Sigmoid colon (tissue), 7 donors: Measurements from ENCODE around the gene PIRT. TPM values are rescaled to one million over a fixed set of nuclear protein-coding genes. Genes with fewer than 3 reads are reported as not detected.

ENCODE experiments used
- DNase-seq: peaks from one replicate; pipeline ENCODE4 v3.0.0-alpha.2; 2019
- H3K27ac ChIP-seq, 4 donors: fragments of 200-600 bp; sonication (generic); one replicate each; pipeline ENCODE4 v1.5.1; 2016 to 2019; ENCODE audit warnings: mild to moderate bottlenecking in 1 of 4
- H3K27me3 ChIP-seq, 3 donors: fragments of 200-600 bp; sonication (generic); one replicate each; pipeline ENCODE4 v1.5.1; 2019; ENCODE audit warnings: mild to moderate bottlenecking in 1 of 3
- H3K36me3 ChIP-seq, 4 donors: fragments of 200-600 bp; sonication (generic); one replicate each; pipeline ENCODE4 v1.5.1; 2016 to 2019
- H3K4me1 ChIP-seq, 4 donors: fragments of 200-600 bp; sonication (generic); one replicate each; pipeline ENCODE4 v1.5.1; 2017 to 2019
- H3K4me3 ChIP-seq, 4 donors: fragments of 200-600 bp; sonication (generic); one replicate each; pipeline ENCODE4 v1.5.1; 2017 to 2019; ENCODE audit warnings: mild to moderate bottlenecking in 2 of 4, moderate library complexity in 1 of 4
- H3K9me3 ChIP-seq, 4 donors: fragments of 200-600 bp in 3 of 4; sonication (generic) in 3 of 4; one replicate each; pipeline versions ENCODE4 v1.5.1 to v1.6.1; 2013 to 2019
- EP300 ChIP-seq, 4 donors: sonication (generic); formaldehyde crosslinking; IDR thresholded peaks; one replicate each; pipeline ENCODE4 v1.6.1; 2017; ENCODE audit warnings: antibody characterized with exemption in 4 of 4
- POLR2A ChIP-seq, 2 donors: fragments of 450-650 bp; IDR thresholded peaks; one replicate each; pipeline ENCODE4 v1.6.1; 2016; ENCODE audit warnings: antibody characterized with exemption in 2 of 2, mild to moderate bottlenecking in 2 of 2, moderate library complexity in 2 of 2
- POLR2AphosphoS5 ChIP-seq, 4 donors: sonication (generic); formaldehyde crosslinking; IDR thresholded peaks; one replicate each; pipeline ENCODE4 v1.6.1; 2017; ENCODE audit warnings: antibody characterized with exemption in 4 of 4
- WGBS, 2 donors: extraction: QIAGEN DNeasy Blood & Tissue Kit; methylation state at CpG; one replicate each; pipeline ENCODE4 v1.1.7; 2013; 5-methylcytosine and 5-hydroxymethylcytosine counted together
- intact Hi-C: fragments of 100-400 bp; cut with DNase I; formaldehyde crosslinking; loops from one replicate; pipeline ENCODE4 v1.15.1; 2023
- polyA plus RNA-seq, 3 donors: library from polyadenylated mRNA; stranded (reverse); fragments of 200-250 nt; gene quantifications; one replicate each; pipeline ENCODE4 v1.2.3, GENCODE V29; 2013
- total RNA-seq, 4 donors: library from RNA; depleted of rRNA; stranded (reverse); fragments of >200 nt; gene quantifications; one replicate each; pipeline ENCODE4 v1.1.0, GENCODE V29; 2016
- TF ChIP-seq, protein P1 (sequence below), 4 experiments: fragments of 450-650 bp in 3 of 4; fragments of 200-600 bp in 1 of 4; IDR thresholded peaks; one replicate each; pipeline ENCODE4 v1.5.1; 2016 to 2019; ENCODE audit warnings: antibody characterized with exemption in 4 of 4, mild to moderate bottlenecking in 3 of 4, moderate library complexity in 2 of 4
- donor health status: healthy with polysubstance abuse.
- donor health status: Bipolar disorder and iron deficiency.
- donor health status: healthy.

The PIRT gene
- total and polyA plus RNA-seq, 7 donors: 0.46 to 10.3 (median 3.6) TPM

GRCh38 chr17:10805911-10806310 lies 32.0 kb downstream of the PIRT start:
- intact Hi-C loops: no loop called here
- no peaks in the 10 kb centered on the region for H3K36me3 ChIP-seq
- TF ChIP-seq POLR2AphosphoS5 (IDR thresholded peaks at IDR 0.05) (no peak), EP300 (IDR thresholded peaks at IDR 0.05) (no peak), POLR2A (IDR thresholded peaks at IDR 0.05) (no peak)
- TF ChIP-seq, protein P1, sequence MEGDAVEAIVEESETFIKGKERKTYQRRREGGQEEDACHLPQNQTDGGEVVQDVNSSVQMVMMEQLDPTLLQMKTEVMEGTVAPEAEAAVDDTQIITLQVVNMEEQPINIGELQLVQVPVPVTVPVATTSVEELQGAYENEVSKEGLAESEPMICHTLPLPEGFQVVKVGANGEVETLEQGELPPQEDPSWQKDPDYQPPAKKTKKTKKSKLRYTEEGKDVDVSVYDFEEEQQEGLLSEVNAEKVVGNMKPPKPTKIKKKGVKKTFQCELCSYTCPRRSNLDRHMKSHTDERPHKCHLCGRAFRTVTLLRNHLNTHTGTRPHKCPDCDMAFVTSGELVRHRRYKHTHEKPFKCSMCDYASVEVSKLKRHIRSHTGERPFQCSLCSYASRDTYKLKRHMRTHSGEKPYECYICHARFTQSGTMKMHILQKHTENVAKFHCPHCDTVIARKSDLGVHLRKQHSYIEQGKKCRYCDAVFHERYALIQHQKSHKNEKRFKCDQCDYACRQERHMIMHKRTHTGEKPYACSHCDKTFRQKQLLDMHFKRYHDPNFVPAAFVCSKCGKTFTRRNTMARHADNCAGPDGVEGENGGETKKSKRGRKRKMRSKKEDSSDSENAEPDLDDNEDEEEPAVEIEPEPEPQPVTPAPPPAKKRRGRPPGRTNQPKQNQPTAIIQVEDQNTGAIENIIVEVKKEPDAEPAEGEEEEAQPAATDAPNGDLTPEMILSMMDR (IDR thresholded peaks at IDR 0.05): no peak
- H3K9me3 ChIP-seq: no peaks in the 10 kb centered on the region
- 63 to 82% methylated on average over 6 of the region's 6 CpGs for WGBS, 2 donors
- H3K4me3 ChIP-seq: no peak overlapping the region
- no peaks in the 10 kb centered on the region for H3K27me3 ChIP-seq
- H3K27ac ChIP-seq: no peak overlapping the region
- no peak for DNase-seq
- H3K4me1 ChIP-seq: no peaks in the 10 kb centered on the region

GRCh38 chr17:10804546-10804945 lies 33.3 kb downstream of the PIRT start:
- intact Hi-C loops: no loop called here
- H3K9me3 ChIP-seq: no peaks in the 10 kb centered on the region
- no peaks in the 10 kb centered on the region for H3K27me3 ChIP-seq
- TF ChIP-seq POLR2A (IDR thresholded peaks at IDR 0.05): no peak
- TF ChIP-seq EP300 (IDR thresholded peaks at IDR 0.05): no peak
- TF ChIP-seq POLR2AphosphoS5 (IDR thresholded peaks at IDR 0.05): no peak
- no peaks in the 10 kb centered on the region for H3K4me1 ChIP-seq
- no peak overlapping the region for H3K4me3 ChIP-seq
- 47 to 79% methylated on average over 7 of the region's 7 CpGs for WGBS, 2 donors
- no peak overlapping the region for H3K27ac ChIP-seq
- no peak for DNase-seq
- H3K36me3 ChIP-seq: no peaks in the 10 kb centered on the region

DNA sequence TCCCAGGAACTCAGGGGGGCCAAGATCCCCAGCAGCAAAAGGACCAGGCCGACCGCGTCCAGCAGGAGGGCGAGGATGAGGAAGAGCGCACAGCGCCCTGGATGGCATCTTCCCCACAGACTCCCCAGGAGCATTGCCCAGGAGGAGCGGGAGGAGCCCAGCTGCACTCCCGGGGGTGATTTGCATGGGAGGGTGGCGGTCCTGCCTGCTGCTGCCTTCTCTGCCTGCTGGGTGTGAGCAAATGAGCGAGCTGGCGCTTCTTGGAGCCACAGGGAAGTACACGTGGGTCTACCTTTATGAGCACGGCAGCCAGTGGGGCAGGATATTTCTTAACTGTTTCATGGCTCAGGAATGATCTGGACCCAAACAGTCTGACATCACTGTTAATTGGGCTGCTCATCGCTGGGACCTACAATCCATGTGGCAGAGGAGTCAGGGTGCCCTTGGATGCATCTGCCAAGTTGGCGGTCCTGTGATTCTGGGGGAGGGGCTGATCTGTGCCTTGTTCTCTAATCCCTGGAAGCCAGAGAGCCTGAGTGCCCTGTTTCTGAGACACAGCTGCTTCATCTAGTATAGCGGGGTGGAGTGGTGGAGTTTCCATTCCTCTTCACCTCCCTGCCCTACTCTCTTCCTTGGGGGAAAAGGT lies 33.9 kb downstream of the PIRT start, which contains the start of gene TMEM238L:
Gene TMEM238L, minus strand, starts transcription at position 270 of the 646 bp plus-strand sequence. Its CDS starts 136 bp downstream, at position 134.
- Histone ChIP-seq H3K4me1 (no peaks in the 10 kb centered on the region), H3K27ac (peak within 1 kb of the TSS in 1 of 4 donors; percentile 24), H3K36me3 (no peaks in the 10 kb centered on the region), H3K4me3 (no peak within 1 kb of the TSS), H3K9me3 (no peaks in the 10 kb centered on the region), H3K27me3 (no peaks in the 10 kb centered on the region)
- TF ChIP-seq POLR2A (IDR thresholded peaks at IDR 0.05) (peak in 1 of 2 donors; percentile 69), EP300 (IDR thresholded peaks at IDR 0.05) (no peak), POLR2AphosphoS5 (IDR thresholded peaks at IDR 0.05) (peak in 1 of 4 donors; percentile 22)
- TF ChIP-seq, protein P1 (IDR thresholded peaks at IDR 0.05): no peak
- DNase-seq: no peak
- 16 to 59% methylated on average over 16 of the region's 16 CpGs for WGBS, 2 donors
- intact Hi-C loops: no loop called here

DNA sequence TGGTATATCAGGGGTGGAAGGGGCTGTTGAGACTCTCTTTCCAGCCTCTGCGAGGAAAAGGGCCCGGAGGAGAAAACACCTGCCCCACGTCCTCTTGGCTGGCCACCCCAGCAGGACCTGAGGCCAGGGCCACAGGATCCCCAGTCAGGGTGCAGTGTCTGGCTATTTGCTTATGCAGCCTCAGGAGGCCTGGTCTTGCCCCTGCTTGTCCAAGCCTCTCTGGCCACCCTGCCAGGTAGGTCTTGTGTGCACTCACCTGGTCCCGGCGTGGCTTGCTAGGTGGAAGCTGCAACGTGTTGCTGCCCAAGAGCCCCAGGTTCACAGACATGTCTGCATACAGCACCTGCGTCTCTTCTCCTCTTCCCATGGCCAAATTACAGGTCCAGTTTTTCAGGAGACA lies 34.5 kb downstream of the PIRT start:
- no peak overlapping the region for H3K4me3 ChIP-seq
- intact Hi-C loops: no loop called here
- WGBS, 2 donors: 16 to 68% methylated on average over 7 of the region's 7 CpGs

More for the DNA sequence above, 34.5 kb downstream of the PIRT start:
- no peaks in the 10 kb centered on the region for H3K36me3 ChIP-seq
- H3K9me3 ChIP-seq: no peaks in the 10 kb centered on the region
- no peak for TF ChIP-seq POLR2AphosphoS5 (IDR thresholded peaks at IDR 0.05)
- TF ChIP-seq EP300 (IDR thresholded peaks at IDR 0.05): no peak
- no peak for TF ChIP-seq POLR2A (IDR thresholded peaks at IDR 0.05)
- TF ChIP-seq, protein P1 (IDR thresholded peaks at IDR 0.05): no peak
- H3K27me3 ChIP-seq: no peaks in the 10 kb centered on the region
- DNase-seq: no peak
- no peaks in the 10 kb centered on the region for H3K4me1 ChIP-seq
- H3K27ac ChIP-seq: peak overlapping the region in 1 of 4 donors; percentile 24
